Naive B cell (primary cell): ENCODE data around the gene WDR5. TPM values are rescaled to one million over a fixed set of nuclear protein-coding genes. Genes with fewer than 3 reads are reported as not detected.

ENCODE experiments used
- ATAC-seq, 2 donors: fragments of 150-1000 bp; cut with Tn5 transposase; 2 replicates each; pipeline ENCODE4 v1.10.0; 2021; ENCODE audit warnings: low read depth in 2 of 2, mild to moderate bottlenecking in 2 of 2, moderate library complexity in 2 of 2
- DNase-seq: peaks from one replicate; pipeline ENCODE4 v3.0.0; 2022
- H3K27ac Mint-ChIP-seq, 6 donors: one replicate each; pipeline ENCODE4 v1.8.0; 2020 to 2022; ENCODE audit warnings: mild to moderate bottlenecking in 6 of 6, mixed read lengths in 6 of 6, moderate library complexity in 5 of 6, inconsistent platforms in 2 of 6
- H3K27me3 Mint-ChIP-seq, 3 donors: one replicate each; pipeline ENCODE4 v1.8.0; 2021 to 2022; ENCODE audit warnings: mixed read lengths in 3 of 3, mild to moderate bottlenecking in 1 of 3
- H3K36me3 Mint-ChIP-seq, 2 donors: one replicate each; pipeline ENCODE4 v1.8.0; 2020 to 2022; ENCODE audit warnings: mixed read lengths in 2 of 2, inconsistent platforms in 1 of 2, mild to moderate bottlenecking in 1 of 2
- H3K4me1 Mint-ChIP-seq, 3 donors: one replicate each; pipeline ENCODE4 v1.8.0; 2020 to 2022; ENCODE audit warnings: mixed read lengths in 3 of 3, inconsistent platforms in 1 of 3, mild to moderate bottlenecking in 1 of 3, moderate library complexity in 1 of 3
- H3K4me3 Mint-ChIP-seq, 8 donors: one replicate each; pipeline ENCODE4 v1.8.0; 2020 to 2022; ENCODE audit warnings: mild to moderate bottlenecking in 8 of 8, mixed read lengths in 8 of 8, moderate library complexity in 8 of 8, inconsistent platforms in 2 of 8
- H3K9me3 Mint-ChIP-seq, 7 donors: one replicate each; pipeline ENCODE4 v1.8.0; 2020 to 2022; ENCODE audit warnings: mixed read lengths in 7 of 7, mild to moderate bottlenecking in 5 of 7, inconsistent platforms in 2 of 7, moderate library complexity in 1 of 7
- polyA plus RNA-seq, 6 donors: library from polyadenylated mRNA; unstranded; fragments of 300-500 nt; fragmentation: Illumina TruSeq; gene quantifications; one replicate each; pipeline ENCODE4 v1.2.3, GENCODE V29; 2021; ENCODE audit warnings: low read depth in 6 of 6

Gene WDR5
- polyA plus RNA-seq, 6 donors from 2014 or later = 5.1 to 20.2 (median 12.3) TPM

DNA sequence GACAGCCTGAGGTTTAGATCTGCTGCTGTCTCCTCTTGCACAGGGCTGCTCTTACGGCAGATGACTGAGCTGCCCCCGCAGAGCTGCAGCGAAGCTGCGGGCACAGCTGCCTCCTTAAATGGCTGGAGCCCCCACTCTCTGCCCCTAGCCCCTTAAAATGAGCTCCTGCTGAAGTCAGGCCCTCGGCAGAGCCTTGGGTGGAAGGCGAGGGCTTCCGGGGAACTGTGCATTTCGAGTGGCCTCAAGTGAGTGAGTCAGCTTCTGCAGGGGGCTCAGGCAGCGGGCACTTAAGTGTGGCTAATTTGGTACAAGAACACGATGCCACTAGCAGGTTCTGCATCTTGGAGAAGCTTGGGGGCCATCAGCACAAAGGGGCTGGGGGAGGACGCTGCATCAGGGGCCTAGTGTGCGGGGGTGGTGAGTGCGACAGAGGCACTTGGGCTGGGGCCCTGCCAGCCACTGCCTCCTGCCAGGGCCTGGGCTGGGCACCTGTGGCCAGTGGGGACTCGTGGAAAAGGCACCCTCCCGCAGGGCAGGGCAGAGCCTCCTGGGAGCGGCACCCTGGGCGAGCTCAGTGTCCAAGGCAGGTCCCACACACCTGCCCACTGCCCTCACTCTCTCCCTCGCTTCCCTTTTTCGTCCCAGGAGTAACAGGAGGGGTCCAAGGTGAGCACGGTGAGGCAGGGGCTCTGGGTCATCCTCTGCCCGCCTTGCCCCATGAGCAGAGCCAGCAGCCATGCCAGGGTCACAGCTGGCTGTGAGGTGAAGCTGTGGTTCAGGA, 57.3 kb downstream of the WDR5 start:
- peaks cover 14 to 19% (median 19%) of the 10 kb centered on the region in 3 donors for H3K27me3 Mint-ChIP-seq
- peak overlapping the region in 1 of 6 donors; percentile 29 for H3K27ac Mint-ChIP-seq
- no peak overlapping the region for H3K4me3 Mint-ChIP-seq
- DNase-seq (no peak), ATAC-seq (no peak)
- H3K4me1 Mint-ChIP-seq = peaks cover 7 to 25% (median 24%) of the 10 kb centered on the region in 3 donors
- no peaks in the 10 kb centered on the region for H3K9me3 Mint-ChIP-seq
- H3K36me3 Mint-ChIP-seq = peaks cover 0 to 4% of the 10 kb centered on the region in 2 donors

DNA sequence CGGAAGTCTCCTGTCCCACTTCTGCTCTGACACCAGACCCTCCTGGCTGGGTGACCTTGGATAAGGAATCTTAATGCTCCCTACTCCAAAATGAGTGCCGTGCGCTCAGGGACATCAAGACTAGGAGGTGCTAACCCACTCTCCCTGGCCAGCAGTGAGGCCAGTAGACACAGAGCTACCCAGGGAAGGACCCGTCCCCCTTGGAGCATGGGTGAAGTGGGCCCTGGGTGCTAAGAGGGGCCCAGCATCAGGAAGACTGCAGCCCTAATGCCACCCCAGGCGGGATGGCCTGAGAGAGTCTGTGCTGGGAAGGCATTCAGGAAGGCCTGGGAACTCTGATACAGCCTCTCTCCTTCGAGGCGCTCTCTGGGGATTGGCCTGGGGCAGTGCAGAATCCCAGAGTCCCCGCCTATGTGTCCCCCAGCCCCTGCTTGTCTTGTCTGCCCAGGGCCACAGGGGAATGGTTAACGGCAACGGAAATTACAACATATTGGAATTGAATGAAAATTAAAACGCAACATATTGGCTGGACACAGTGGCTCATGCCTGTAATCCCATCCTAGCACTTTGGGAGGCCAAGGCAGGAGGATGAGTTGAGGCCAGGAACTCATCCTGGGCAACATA, 58.1 kb downstream of the WDR5 start:
- Mint-ChIP-seq H3K36me3 (peaks cover 0 to 4% of the 10 kb centered on the region in 2 donors), H3K9me3 (no peaks in the 10 kb centered on the region), H3K27ac (no peak overlapping the region), H3K27me3 (peaks cover 11 to 18% (median 17%) of the 10 kb centered on the region in 3 donors), H3K4me1 (peaks cover 7 to 24% (median 23%) of the 10 kb centered on the region in 3 donors), H3K4me3 (peak overlapping the region in 1 of 8 donors; percentile 51)
- DNase-seq = no peak
- ATAC-seq = no peak

DNA sequence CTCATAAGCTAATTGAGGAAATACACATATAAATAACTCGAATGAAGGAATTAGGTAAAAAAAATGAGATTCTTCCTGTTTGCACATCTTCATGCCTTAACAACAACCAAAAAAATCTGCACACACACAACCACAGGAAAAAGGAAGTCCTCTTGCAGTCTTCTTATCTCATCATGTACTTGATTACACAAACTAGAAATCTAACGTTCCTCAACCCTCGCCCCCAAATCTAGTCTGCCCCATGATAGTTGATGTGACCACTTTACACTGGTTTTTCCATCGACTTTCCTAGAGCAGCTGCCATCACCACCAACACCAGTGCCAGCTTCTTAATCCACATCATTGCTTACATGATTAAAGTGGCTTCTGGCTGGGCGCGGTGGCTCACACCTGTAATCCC, 59.7 kb downstream of the WDR5 start:
- Mint-ChIP-seq H3K9me3 (no peaks in the 10 kb centered on the region), H3K4me1 (peaks cover 7 to 18% (median 18%) of the 10 kb centered on the region in 3 donors), H3K4me3 (peak overlapping the region in 7 of 8 donors; percentile 11 to 65 (median 32)), H3K27me3 (peaks cover 6 to 12% (median 10%) of the 10 kb centered on the region in 3 donors), H3K36me3 (peaks cover 0 to 4% of the 10 kb centered on the region in 2 donors), H3K27ac (peak overlapping the region in 3 of 6 donors; percentile 0 to 83 (median 53))
- DNase-seq (peak; percentile 18), ATAC-seq (peak; percentile 38 to 70)

DNA sequence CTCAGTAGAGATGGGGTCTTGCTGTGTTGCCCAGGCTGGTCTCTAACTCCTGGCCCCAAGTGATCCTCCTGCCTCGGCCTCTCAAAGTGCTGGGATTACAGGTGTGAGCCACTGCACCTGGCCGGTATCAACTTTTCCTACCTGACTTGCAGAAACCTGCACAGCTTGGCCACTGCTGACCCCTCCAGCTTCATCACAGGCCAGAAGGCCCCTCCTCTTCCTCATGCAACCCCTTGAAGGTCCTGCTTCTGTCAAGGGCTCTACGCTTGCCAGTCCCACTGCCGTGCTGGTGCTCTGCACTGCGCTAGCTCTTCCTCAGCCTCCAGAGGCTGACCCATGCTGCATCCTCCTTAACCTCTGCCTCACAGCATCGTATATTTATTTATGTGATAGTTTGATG, 61.0 kb downstream of the WDR5 start:
- ATAC-seq (no peak), DNase-seq (no peak)
- Mint-ChIP-seq H3K27ac (peak overlapping the region in 2 of 6 donors; percentile 6 to 84), H3K9me3 (no peaks in the 10 kb centered on the region), H3K4me3 (peak overlapping the region in 2 of 8 donors; percentile 58 to 66), H3K36me3 (peaks cover 0 to 2% of the 10 kb centered on the region in 2 donors), H3K4me1 (peaks cover 7 to 18% (median 15%) of the 10 kb centered on the region in 3 donors), H3K27me3 (peaks cover 2 to 8% (median 4%) of the 10 kb centered on the region in 3 donors)

DNA sequence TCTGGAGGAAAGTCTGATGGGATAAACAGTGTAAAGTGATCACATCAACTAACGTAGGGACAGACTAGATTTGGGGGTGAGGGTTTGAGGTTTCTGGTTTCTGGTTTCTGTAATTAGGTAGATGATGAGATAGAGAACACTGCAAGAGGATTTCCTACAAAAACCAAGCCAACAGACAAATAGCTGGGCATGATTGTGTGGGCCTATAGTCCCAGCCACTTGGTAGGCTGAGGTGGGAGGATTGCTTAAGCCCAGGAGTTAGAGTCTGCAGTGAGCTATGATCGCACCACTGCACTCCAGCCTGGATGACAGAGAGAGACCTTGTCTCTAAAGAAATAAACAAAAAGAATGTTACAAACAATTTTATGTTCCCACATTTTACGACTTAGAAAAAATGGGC, 62.9 kb downstream of the WDR5 start:
- Mint-ChIP-seq H3K4me1 (peaks cover 7 to 18% (median 13%) of the 10 kb centered on the region in 3 donors), H3K27me3 (peaks cover 0 to 5% (median 0%) of the 10 kb centered on the region in 3 donors), H3K27ac (no peak overlapping the region), H3K4me3 (no peak overlapping the region), H3K9me3 (peaks cover 0 to 15% (median 6%) of the 10 kb centered on the region in 7 donors), H3K36me3 (peaks cover 1 to 2% of the 10 kb centered on the region in 2 donors)
- DNase-seq (no peak), ATAC-seq (no peak)

DNA sequence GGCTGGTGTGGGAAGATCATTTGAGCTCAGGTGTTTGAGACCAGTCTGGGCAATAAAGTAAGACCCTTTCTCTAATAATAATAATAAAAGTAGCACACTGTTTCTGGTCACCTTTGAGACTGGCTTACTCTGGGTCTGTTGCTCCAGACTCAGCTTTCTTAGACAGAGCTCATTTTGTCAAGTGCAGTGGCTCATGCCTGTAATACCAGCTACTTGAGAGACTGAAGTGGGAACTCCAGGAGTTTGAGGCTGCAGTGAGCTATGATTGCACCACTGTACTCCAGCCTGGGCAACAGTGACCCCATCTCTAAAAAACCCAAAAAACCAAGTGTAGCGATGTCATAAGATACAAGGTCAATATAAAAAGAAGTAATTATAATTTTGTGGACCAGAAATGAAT, 64.8 kb downstream of the WDR5 start:
- no peak overlapping the region for H3K4me3 Mint-ChIP-seq
- no peak overlapping the region for H3K27ac Mint-ChIP-seq
- ATAC-seq (no peak), DNase-seq (no peak)
- peaks cover 4 to 16% of the 10 kb centered on the region in 2 donors for H3K36me3 Mint-ChIP-seq
- H3K27me3 Mint-ChIP-seq = peaks cover 0 to 5% (median 0%) of the 10 kb centered on the region in 3 donors
- peaks cover 5 to 22% (median 13%) of the 10 kb centered on the region in 7 donors for H3K9me3 Mint-ChIP-seq
- peaks cover 8 to 14% (median 9%) of the 10 kb centered on the region in 3 donors for H3K4me1 Mint-ChIP-seq

DNA sequence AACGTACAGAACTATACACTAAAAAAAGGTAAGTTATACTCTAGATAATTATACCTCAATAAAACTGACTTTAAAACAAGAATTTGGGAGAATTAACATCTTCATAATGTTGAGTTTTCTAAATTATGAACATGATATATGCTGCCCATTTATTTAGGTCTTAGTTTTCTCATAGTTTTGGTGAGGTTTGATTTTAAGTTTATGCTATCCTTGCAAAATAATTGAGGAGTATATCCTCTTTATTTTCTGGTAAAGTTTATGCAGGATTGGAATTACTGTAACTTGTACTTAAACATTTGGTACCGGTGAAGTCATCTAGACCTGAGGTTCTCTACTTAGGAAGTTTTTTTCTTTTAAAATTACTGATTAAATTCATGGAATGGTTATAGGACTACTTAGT, 67.3 kb downstream of the WDR5 start:
- H3K27ac Mint-ChIP-seq = no peak overlapping the region
- peaks cover 0 to 14% (median 5%) of the 10 kb centered on the region in 3 donors for H3K4me1 Mint-ChIP-seq
- no peak overlapping the region for H3K4me3 Mint-ChIP-seq
- H3K9me3 Mint-ChIP-seq = peaks cover 5 to 22% (median 13%) of the 10 kb centered on the region in 7 donors
- ATAC-seq (no peak), DNase-seq (no peak)
- peaks cover 4 to 16% of the 10 kb centered on the region in 2 donors for H3K36me3 Mint-ChIP-seq
- peaks cover 0 to 2% (median 0%) of the 10 kb centered on the region in 3 donors for H3K27me3 Mint-ChIP-seq

DNA sequence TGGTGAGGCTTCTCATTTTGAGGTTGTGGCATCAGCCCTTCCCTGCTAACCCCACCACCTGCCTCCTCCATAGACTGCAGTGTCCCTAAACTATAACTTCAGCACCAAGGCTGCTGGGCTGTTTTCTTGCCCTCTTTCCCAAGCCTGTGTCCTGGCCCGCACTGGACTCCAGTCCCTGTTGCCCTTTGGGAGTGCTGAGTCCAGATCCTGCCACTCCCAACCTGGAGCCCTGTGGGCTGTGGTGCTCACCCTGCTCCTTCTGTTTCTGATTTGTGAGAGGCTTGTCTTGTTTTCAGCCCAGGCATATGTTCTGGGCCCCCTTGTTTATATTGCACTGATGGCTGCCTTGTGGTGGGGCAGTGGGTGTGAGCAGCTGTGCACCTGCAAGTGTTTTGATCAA, 68.2 kb downstream of the WDR5 start:
- Mint-ChIP-seq H3K4me3 (no peak overlapping the region), H3K9me3 (peaks cover 5 to 22% (median 13%) of the 10 kb centered on the region in 7 donors), H3K27ac (no peak overlapping the region), H3K27me3 (peaks cover 0 to 10% (median 0%) of the 10 kb centered on the region in 3 donors), H3K36me3 (peaks cover 4 to 16% of the 10 kb centered on the region in 2 donors), H3K4me1 (peaks cover 0 to 14% (median 12%) of the 10 kb centered on the region in 3 donors)
- no peak for ATAC-seq
- no peak for DNase-seq

DNA sequence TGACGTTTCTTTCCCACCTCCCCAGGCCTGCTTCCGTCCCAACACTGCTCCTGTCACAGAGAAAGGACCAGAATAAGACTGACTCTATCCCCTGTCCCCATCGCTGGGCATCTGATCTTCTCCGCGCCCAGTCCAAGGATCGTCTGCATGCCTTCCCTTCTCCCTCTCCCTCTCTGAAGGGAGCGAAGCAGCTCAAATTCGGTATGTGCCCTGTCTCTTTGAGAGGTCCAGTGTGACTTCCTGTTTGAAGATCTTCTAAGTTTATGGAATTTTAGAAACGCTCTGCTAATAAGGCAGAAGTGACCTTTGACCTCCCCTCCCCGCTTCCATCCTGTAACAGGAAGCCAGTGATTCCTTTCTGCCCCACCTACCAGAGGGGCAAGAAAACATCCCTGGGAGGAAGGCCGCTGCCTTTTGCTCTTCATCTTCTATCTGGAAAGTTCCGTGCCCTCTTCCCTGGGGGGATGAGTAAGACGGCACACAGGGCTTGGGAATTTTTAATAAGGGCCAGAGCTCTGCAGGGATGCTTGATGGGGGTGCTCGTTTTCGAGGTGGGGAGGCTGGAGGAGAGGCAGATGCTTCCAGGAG, 69.2 kb downstream of the WDR5 start:
- peak overlapping the region in 1 of 8 donors; percentile 64 for H3K4me3 Mint-ChIP-seq
- H3K36me3 Mint-ChIP-seq = peaks cover 4 to 16% of the 10 kb centered on the region in 2 donors
- H3K27me3 Mint-ChIP-seq = peaks cover 0 to 14% (median 0%) of the 10 kb centered on the region in 3 donors
- ATAC-seq (no peak), DNase-seq (no peak)
- H3K4me1 Mint-ChIP-seq = peaks cover 0 to 14% (median 12%) of the 10 kb centered on the region in 3 donors
- peaks cover 5 to 22% (median 13%) of the 10 kb centered on the region in 7 donors for H3K9me3 Mint-ChIP-seq
- H3K27ac Mint-ChIP-seq = peak overlapping the region in 1 of 6 donors; percentile 79

DNA sequence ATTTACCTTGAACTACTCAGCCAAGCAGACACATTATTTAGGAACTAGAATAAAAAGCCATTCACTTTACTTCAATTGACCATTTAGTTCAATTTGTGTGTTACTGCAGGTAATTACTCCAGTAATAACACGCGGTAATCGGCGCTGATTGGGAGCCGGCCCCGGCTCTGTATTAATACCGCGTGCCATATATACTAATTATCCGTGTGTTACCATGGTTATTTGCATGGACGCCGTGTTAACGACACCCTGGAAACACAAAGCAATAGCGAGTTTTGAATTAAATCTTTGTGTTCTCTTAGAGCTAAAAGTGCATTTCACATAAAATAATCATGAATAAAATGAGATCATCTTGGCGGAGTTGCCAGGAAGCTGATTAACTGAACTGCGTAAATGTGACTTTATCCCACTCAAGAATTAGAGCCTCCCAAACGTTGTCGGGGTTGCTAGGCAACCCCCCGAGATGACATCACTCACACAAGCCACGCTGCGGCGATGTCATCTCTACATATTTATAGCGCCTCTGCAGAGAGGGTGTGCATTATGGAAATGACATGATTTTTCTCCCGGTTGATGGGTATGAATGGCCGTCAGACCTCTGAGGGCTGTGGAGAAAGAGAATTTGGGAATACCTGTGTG, 69.9 kb downstream of the WDR5 start:
- no peak for ATAC-seq
- H3K4me1 Mint-ChIP-seq = peaks cover 0 to 14% (median 12%) of the 10 kb centered on the region in 3 donors
- no peak overlapping the region for H3K27ac Mint-ChIP-seq
- H3K4me3 Mint-ChIP-seq = no peak overlapping the region
- peaks cover 5 to 22% (median 13%) of the 10 kb centered on the region in 7 donors for H3K9me3 Mint-ChIP-seq
- H3K36me3 Mint-ChIP-seq = peaks cover 4 to 16% of the 10 kb centered on the region in 2 donors
- no peak for DNase-seq
- peaks cover 0 to 14% (median 0%) of the 10 kb centered on the region in 3 donors for H3K27me3 Mint-ChIP-seq

DNA sequence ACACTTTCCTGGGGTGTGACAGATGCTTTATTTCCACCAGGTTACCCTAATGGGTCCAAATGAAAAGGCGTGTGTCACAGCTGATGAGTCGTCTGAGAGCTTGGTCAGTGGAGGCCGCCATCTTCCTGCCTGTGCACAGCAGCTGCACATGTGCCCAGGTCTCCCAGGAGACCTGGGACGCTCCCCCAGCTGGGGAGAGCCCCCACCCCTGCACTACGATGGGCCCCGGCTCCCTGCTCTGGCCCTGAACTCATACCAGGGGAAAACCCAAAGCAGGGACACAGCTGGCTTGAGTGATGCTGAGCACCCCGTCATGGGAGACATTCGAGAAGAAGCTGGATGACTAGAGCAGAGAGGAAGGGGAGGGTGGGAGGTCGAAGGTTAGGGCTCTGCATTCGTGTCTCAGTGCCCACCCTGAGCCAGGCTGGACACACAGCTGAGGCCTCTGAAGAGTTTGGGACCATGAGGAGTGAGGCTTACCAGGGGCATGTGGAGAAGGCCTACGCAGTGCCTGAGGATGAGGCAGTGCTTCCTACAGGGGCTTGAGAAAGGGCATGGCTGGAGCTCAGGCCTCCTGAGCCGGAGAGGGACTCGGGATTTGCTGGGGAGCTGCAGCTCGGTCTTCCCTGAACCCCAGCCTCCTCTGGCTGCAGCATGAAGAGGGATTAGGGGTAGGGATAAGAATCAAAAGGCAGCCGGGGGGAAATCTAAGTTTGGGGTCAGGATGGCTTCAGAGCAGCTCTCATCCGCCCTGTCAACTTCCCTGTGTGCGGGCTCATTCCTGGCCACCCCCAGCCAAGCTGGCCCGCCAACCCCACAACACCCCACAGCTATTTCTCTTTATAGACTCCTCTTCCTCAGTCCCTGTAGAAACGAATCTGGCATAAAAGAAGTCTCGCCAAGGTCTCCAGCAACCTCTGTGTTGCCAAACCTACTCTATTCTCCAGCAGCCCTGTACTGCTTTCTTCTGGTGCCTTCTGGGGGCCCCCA, 70.7 kb downstream of the WDR5 start:
- Mint-ChIP-seq H3K36me3 (peaks cover 4 to 16% of the 10 kb centered on the region in 2 donors), H3K27ac (peak overlapping the region in 1 of 6 donors; percentile 76), H3K4me1 (peaks cover 0 to 14% (median 12%) of the 10 kb centered on the region in 3 donors), H3K9me3 (peaks cover 5 to 22% (median 13%) of the 10 kb centered on the region in 7 donors), H3K27me3 (peaks cover 0 to 18% (median 0%) of the 10 kb centered on the region in 3 donors), H3K4me3 (no peak overlapping the region)
- DNase-seq (no peak), ATAC-seq (peak in 1 of 2 donors; percentile 30)
